HepG2 (cell line): ENCODE data around the gene PSD4. TPM values are rescaled to one million over a fixed set of nuclear protein-coding genes. Genes with fewer than 3 reads are reported as not detected.

Experiments
- ATAC-seq: fragments of 200-7000 bp; cut with Tn5 transposase; 3 replicates; pipeline ENCODE4 v1.9.1; 2020; ENCODE audit warnings: mild to moderate bottlenecking, moderate library complexity
- BruUV-seq: library from RNA; stranded (reverse); fragments of 400-500 nt; replicated peaks from 2 replicates; lab custom pipeline; 2021; lab: Mats Ljungman, UMichigan
- CTCF ChIA-PET: fragments of 300-600 bp; formaldehyde crosslinking; extraction: SDS; loops from one replicate; lab custom pipeline; 2021; ENCODE audit warnings: low total read pairs, inconsistent platforms, low intra/inter-chr PET ratio; lab: Yijun Ruan, JAX
- POLR2A ChIA-PET: fragments of 350-600 bp; sonication (Branson Sonifier 250); formaldehyde crosslinking; loops from one replicate; lab custom pipeline; 2020; ENCODE audit warnings: antibody characterized with exemption, inconsistent platforms; lab: Yijun Ruan, JAX
- DNase-seq: peaks from one replicate; pipeline ENCODE4 v3.0.0-alpha.2; 2015; ENCODE audit warnings: low spot score
- FAIRE-seq: peaks from 3 replicates; lab custom pipeline; 2011; peaks lifted over from hg19 to GRCh38; lab: Jason Lieb, UNC
- H2AFZ ChIP-seq: one replicate; pipeline ENCODE4 v1.6.1; 2011; ENCODE audit warnings: low read length, inconsistent platforms
- H3K27ac ChIP-seq: fragments of 300-600 bp; 3 replicates; pipeline ENCODE4 v1.8.0; 2011; ENCODE audit warnings: mixed run types, mild to moderate bottlenecking, mixed read lengths, low read length, inconsistent platforms; ENCODE audit not compliant: insufficient read depth; ENCODE audit errors: extremely low read length
- H3K27me3 ChIP-seq, 2 experiments: fragments of 200-600 bp in 1 of 2; 2 replicates in 1 of 2; 3 replicates in 1 of 2; pipeline versions ENCODE4 v1.6.0 to v1.8.0; 2011; ENCODE audit warnings: low read length in 2 of 2, mild to moderate bottlenecking in 2 of 2, moderate library complexity in 2 of 2, inconsistent platforms in 1 of 2; ENCODE audit not compliant: insufficient read depth in 2 of 2, control insufficient read depth in 1 of 2
- H3K36me3 ChIP-seq, 2 experiments: fragments of 200-600 bp in 1 of 2; replicated peaks in 1 of 2; 2 replicates in 1 of 2; 3 replicates in 1 of 2; pipeline versions ENCODE4 v1.5.1 to v1.8.0; 2011; ENCODE audit warnings: low read length in 2 of 2, inconsistent platforms in 1 of 2; ENCODE audit not compliant: insufficient read depth in 2 of 2, control insufficient read depth in 1 of 2
- H3K4me1 ChIP-seq: 2 replicates; pipeline ENCODE4 v1.5.1; 2012; ENCODE audit warnings: low read length, inconsistent platforms; ENCODE audit not compliant: insufficient read depth
- H3K4me2 ChIP-seq: 2 replicates; pipeline ENCODE4 v1.6.0; 2011; ENCODE audit warnings: low read depth, low read length, inconsistent platforms
- H3K4me3 ChIP-seq, 3 experiments: fragments of 200-600 bp in 1 of 3; sonication (generic), shearing (Covaris generic) in 1 of 3; replicated peaks in 1 of 3; 2 replicates each; pipeline ENCODE4 v1.5.1; 2011 to 2016; ENCODE audit warnings: low read length in 3 of 3, inconsistent platforms in 2 of 3, low read depth in 2 of 3, mild to moderate bottlenecking in 2 of 3, control low read depth in 1 of 3, mixed read lengths in 1 of 3; ENCODE audit not compliant: insufficient read depth in 1 of 3
- H3K79me2 ChIP-seq: one replicate; pipeline ENCODE4 v1.6.1; 2011; ENCODE audit warnings: low read length, inconsistent platforms; ENCODE audit not compliant: insufficient read depth
- H3K9ac ChIP-seq: 2 replicates; pipeline ENCODE4 v1.6.0; 2011; ENCODE audit warnings: mild to moderate bottlenecking, low read depth, low read length, inconsistent platforms; ENCODE audit not compliant: insufficient read depth
- H3K9me3 ChIP-seq: 2 replicates; pipeline ENCODE4 v1.5.1; 2012; ENCODE audit warnings: mild to moderate bottlenecking, low read length
- H4K20me1 ChIP-seq: 2 replicates; pipeline ENCODE4 v1.6.0; 2011; ENCODE audit warnings: inconsistent platforms, mild to moderate bottlenecking, low read length, moderate library complexity; ENCODE audit not compliant: insufficient read depth
- ARNTL ChIP-seq: sonication (generic); formaldehyde crosslinking; IDR thresholded peaks from 2 replicates; pipeline ENCODE4 v1.4.0; 2020; ENCODE audit warnings: mild to moderate bottlenecking, missing genetic modification reagents
- DMAP1 ChIP-seq: IDR thresholded peaks from 2 replicates; pipeline ENCODE4 v1.6.1; 2016
- DPF2 ChIP-seq: sonication (generic); formaldehyde crosslinking; IDR thresholded peaks from 2 replicates; pipeline ENCODE4 v1.4.0; 2020; ENCODE audit warnings: mild to moderate bottlenecking, low read depth, missing genetic modification reagents, borderline replicate concordance
- ELF3 ChIP-seq: IDR thresholded peaks from 2 replicates; pipeline ENCODE4 v1.6.1; 2016; ENCODE audit warnings: missing genetic modification reagents, missing compliant biosample characterization
- ETV5 ChIP-seq: IDR thresholded peaks from 2 replicates; pipeline ENCODE4 v1.6.1; 2018; ENCODE audit warnings: missing biosample characterization, missing genetic modification reagents, inconsistent platforms, borderline replicate concordance
- FOSL2 ChIP-seq: sonication (generic); formaldehyde crosslinking; IDR thresholded peaks from 2 replicates; pipeline ENCODE4 v1.4.0; 2020; ENCODE audit warnings: missing genetic modification reagents
- MIER2 ChIP-seq: IDR thresholded peaks from 2 replicates; pipeline ENCODE4 v1.6.1; 2016; ENCODE audit warnings: missing biosample characterization, missing genetic modification reagents
- SP2 ChIP-seq: sonication (generic); formaldehyde crosslinking; IDR thresholded peaks from 2 replicates; pipeline ENCODE4 v1.5.1; 2020; ENCODE audit warnings: mild to moderate bottlenecking, missing genetic modification reagents
- WGBS: methylation state at CpG from one replicate; pipeline ENCODE4 v1.1.6; 2017; ENCODE audit warnings: low lambda C conversion rate; 5-methylcytosine and 5-hydroxymethylcytosine counted together
- in situ Hi-C: cut with HindIII; loops from 2 replicates; pipeline ENCODE4 v1.10.0; 2017; ENCODE audit warnings: low pct_unique_long_range_greater_than_20kb; ENCODE audit not compliant: extremely low pct_ligation_motif_present
- intact Hi-C: fragments of 100-400 bp; cut with micrococcal nuclease; formaldehyde crosslinking; loops from one replicate; pipeline ENCODE4 v1.10.0; 2022; ENCODE audit not compliant: unreplicated experiment
- polyA plus RNA-seq, 8 experiments: library from polyadenylated mRNA; depleted of rRNA in 3 of 8; stranded (reverse) in 7 of 8; unstranded in 1 of 8; fragments of >200 nt; fragmentation: Illumina TruSeq in 4 of 8; extraction: Trizol in 4 of 8; gene quantifications; 2 replicates each; pipeline versions ENCODE4 v1.2.1 to v1.2.3, GENCODE V29; 2011 to 2016; ENCODE audit warnings: low read depth in 4 of 8, missing spikeins in 1 of 8, mixed read lengths in 1 of 8; ENCODE audit not compliant: insufficient read depth in 1 of 8
- total RNA-seq, 5 experiments: library from RNA; depleted of rRNA; stranded (reverse); fragments of >200 nt; fragmentation: Illumina TruSeq; extraction: Trizol; gene quantifications; 2 replicates each; pipeline ENCODE4 v1.2.3, GENCODE V29; 2016; ENCODE audit warnings: low read depth in 1 of 5
- TF ChIP-seq, protein P1 (sequence below), 2 experiments: sonication (generic) in 1 of 2; formaldehyde crosslinking in 1 of 2; IDR thresholded peaks; 2 replicates each; pipeline versions ENCODE4 v1.4.0 to v1.6.1; 2016 to 2020; ENCODE audit warnings: borderline replicate concordance in 1 of 2, low read depth in 1 of 2, mild to moderate bottlenecking in 1 of 2, missing genetic modification reagents in 1 of 2

Gene PSD4
- total and polyA plus RNA-seq, 2 of the 13 experiments (the other 11 are each of a cell fraction or from before 2014, with no cell fraction given): 5.8 to 9.4 TPM

DNA sequence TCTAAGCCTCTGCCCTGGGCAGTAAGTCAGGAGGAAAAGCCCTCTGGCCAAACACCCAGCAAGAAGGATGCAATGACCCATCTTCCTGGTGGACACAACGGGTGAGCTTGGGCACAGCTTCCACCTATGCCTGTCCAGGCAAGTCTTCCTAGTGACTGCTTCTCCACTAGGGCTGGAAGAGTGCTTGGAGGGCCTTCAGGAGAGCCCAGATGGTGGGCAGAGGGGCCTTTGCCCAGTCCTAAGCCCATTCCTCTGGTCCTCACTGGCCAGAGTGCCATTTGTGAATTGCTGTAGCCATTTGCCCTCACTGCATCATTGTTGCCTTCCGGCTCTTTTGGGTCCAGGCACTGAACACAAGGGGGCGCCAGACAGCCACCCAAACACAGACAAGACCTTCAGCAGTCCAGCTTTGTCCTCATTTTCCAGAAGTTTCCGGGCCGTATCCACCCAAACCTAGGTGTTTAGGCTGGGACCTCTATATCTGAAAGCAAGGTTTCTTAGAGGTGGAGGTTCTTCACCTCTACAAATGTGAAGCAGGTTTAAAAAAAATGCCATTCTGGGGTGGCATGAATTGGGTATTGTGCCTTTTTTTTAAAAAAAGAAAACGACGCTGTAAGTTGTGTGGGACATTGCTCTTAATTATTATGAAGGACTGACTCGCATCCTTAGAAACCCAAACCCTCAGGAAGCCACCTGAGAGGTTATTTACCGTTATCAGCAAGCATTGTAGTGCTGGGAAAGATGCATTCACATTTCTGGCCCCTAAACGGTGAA is 75.4 kb downstream of the PSD4 start (continued):
- TF ChIP-seq, protein P1, sequence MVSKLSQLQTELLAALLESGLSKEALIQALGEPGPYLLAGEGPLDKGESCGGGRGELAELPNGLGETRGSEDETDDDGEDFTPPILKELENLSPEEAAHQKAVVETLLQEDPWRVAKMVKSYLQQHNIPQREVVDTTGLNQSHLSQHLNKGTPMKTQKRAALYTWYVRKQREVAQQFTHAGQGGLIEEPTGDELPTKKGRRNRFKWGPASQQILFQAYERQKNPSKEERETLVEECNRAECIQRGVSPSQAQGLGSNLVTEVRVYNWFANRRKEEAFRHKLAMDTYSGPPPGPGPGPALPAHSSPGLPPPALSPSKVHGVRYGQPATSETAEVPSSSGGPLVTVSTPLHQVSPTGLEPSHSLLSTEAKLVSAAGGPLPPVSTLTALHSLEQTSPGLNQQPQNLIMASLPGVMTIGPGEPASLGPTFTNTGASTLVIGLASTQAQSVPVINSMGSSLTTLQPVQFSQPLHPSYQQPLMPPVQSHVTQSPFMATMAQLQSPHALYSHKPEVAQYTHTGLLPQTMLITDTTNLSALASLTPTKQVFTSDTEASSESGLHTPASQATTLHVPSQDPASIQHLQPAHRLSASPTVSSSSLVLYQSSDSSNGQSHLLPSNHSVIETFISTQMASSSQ (IDR thresholded peaks at IDR 0.05; ENCODE audit: low read depth): no peak
- TF ChIP-seq, protein P1 (CRISPR knock-in tag; IDR thresholded peaks at IDR 0.05; ENCODE audit: borderline replicate concordance): no peak
- TF ChIP-seq DPF2 (CRISPR knock-in tag): no peak
- TF ChIP-seq, all 625 proteins: peak for 59

DNA sequence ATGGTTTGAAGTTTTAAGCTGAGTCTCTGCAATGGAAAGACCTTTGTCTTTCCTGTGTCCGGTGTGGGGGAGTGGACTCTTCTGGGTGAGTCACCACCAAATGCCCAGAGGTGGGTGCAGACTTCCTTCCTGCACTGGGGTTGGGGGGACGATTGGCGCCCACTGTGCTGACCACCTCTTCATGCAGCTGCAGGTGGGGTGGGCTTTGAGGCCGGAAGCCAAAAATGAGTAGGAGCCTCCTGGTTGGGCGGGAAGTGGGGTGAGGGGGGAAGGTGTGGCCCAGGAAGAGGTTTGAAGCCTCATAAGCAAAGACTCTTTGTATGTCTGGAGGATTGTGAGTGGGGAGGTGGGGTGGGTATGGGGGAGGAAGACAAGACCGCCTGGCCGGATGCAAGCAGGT is 77.3 kb downstream of the PSD4 start:
- H2AFZ ChIP-seq: no peak overlapping the region
- H3K27me3 ChIP-seq: peaks cover 0 to 5% of the 10 kb centered on the region in 2 experiments; a peak in 2 of 5 replicates
- no peaks in the 10 kb centered on the region for H4K20me1 ChIP-seq
- ATAC-seq (peak; percentile 14; the same call in 1 of the 3 replicates), DNase-seq (no peak)
- TF ChIP-seq ARNTL (no peak), FOSL2 (CRISPR knock-in tag) (peak; percentile 76), ETV5 (CRISPR knock-in tag) (peak; percentile 72; the same call in 1 of the 2 replicates), ELF3 (CRISPR knock-in tag) (peak; percentile 20; the same call in 1 of the 2 replicates), MIER2 (CRISPR knock-in tag) (no peak), SP2 (CRISPR knock-in tag) (no peak), DMAP1 (CRISPR knock-in tag) (no peak)
- TF ChIP-seq, all 625 proteins: peak for 3
- FAIRE-seq: no peak
- ChIA-PET POLR2A (no interaction called here), CTCF (interaction anchor here (4.2 kb wide), 1 partner anchor 119 kb away, joined by 66 read pairs; no protein-coding TSS in a partner anchor)
- Histone ChIP-seq H3K9me3 (no peaks in the 10 kb centered on the region), H3K9ac (no peak overlapping the region), H3K4me1 (peaks cover 25% of the 10 kb centered on the region), H3K27ac (no peak overlapping the region), H3K4me3 (no peak overlapping the region), H3K36me3 (no peaks in the 10 kb centered on the region), H3K4me2 (no peak overlapping the region), H3K79me2 (no peaks in the 10 kb centered on the region)
- BruUV-seq: no TSS peak
- in situ Hi-C loops: loop anchor here (25.0 kb wide), 1 partner anchor 111 kb away; no protein-coding TSS in a partner anchor
- WGBS: 60% methylated on average over 7 of the region's 7 CpGs
- intact Hi-C loops: no loop called here
